ENCODE measurements around the gene STX18.

The STX18 gene

GRCh38 chr4:4415806-4416805 is 125.7 kb downstream of the STX18 start:
- no peak for DNase-seq

GRCh38 chr4:4415107-4415805 is 126.6 kb downstream of the STX18 start:
- DNase-seq, result no peak

GRCh38 chr4:4413806-4414205 is 128.0 kb downstream of the STX18 start:
- DNase-seq, result no peak

GRCh38 chr4:4413373-4413725 is 128.5 kb downstream of the STX18 start:
- no peak for DNase-seq

- no peak for DNase-seq
Observed at GRCh38 chr4:4412641-4413372, 129.0 kb downstream of the STX18 start.

- DNase-seq, result no peak
Observed at GRCh38 chr4:4411906-4412305, 129.9 kb downstream of the STX18 start.

- no peak for DNase-seq
Observed at GRCh38 chr4:4410271-4410670, 131.6 kb downstream of the STX18 start.

GRCh38 chr4:4409416-4410115 is 132.3 kb downstream of the STX18 start:
- no peak for DNase-seq

GRCh38 chr4:4408576-4409335 is 133.1 kb downstream of the STX18 start:
- no peak for DNase-seq

GRCh38 chr4:4408132-4408523 is 133.7 kb downstream of the STX18 start:
- DNase-seq, result no peak

- no peak for DNase-seq
Observed at GRCh38 chr4:4407299-4408131, 134.3 kb downstream of the STX18 start.

- no peak for DNase-seq
Observed at GRCh38 chr4:4406455-4407298, 135.2 kb downstream of the STX18 start.

GRCh38 chr4:4405358-4405962 is 136.4 kb downstream of the STX18 start:
- DNase-seq, result no peak

- no peak for DNase-seq
Observed at GRCh38 chr4:4402966-4403365, 138.9 kb downstream of the STX18 start.

- DNase-seq, result no peak
Observed at GRCh38 chr4:4401036-4401435, 140.8 kb downstream of the STX18 start.

- no peak for DNase-seq
Observed at GRCh38 chr4:4398430-4398829, 143.4 kb downstream of the STX18 start.

GRCh38 chr4:4397441-4397819 is 144.4 kb downstream of the STX18 start:
- DNase-seq, result no peak

- no peak for DNase-seq
Observed at GRCh38 chr4:4396628-4397440, 145.0 kb downstream of the STX18 start.
